Left lung (tissue), 10 donors: Measurements from ENCODE around the gene CTIF. TPM values are rescaled to one million over a fixed set of nuclear protein-coding genes. Genes with fewer than 3 reads are reported as not detected.

Source experiments
- ATAC-seq: fragments of 200-7000 bp; cut with Tn5 transposase; one replicate; pipeline ENCODE4 v1.9.1; 2020; ENCODE audit warnings: moderate library complexity
- DNase-seq, 4 donors: peaks; one replicate each; pipeline ENCODE4 v3.0.0-alpha.2; 2013 to 2020
- H3K27ac ChIP-seq, 2 donors: fragments of 200-600 bp; sonication (generic) in 1 of 2; one replicate each; pipeline versions ENCODE4 v1.5.0 to v1.8.0; 2020 to 2021
- H3K27me3 ChIP-seq, 2 donors: fragments of 200-600 bp; sonication (generic) in 1 of 2; one replicate each; pipeline versions ENCODE4 v1.5.0 to v1.8.0; 2020 to 2021
- H3K36me3 ChIP-seq, 2 donors: fragments of 200-600 bp; sonication (generic) in 1 of 2; one replicate each; pipeline versions ENCODE4 v1.5.0 to v1.8.0; 2020 to 2021
- H3K4me1 ChIP-seq, 2 donors: fragments of 200-600 bp; one replicate each; pipeline ENCODE4 v1.8.0; 2021
- H3K4me3 ChIP-seq, 2 donors: fragments of 200-600 bp; sonication (generic) in 1 of 2; one replicate each; pipeline versions ENCODE4 v1.5.0 to v1.8.0; 2020 to 2021; ENCODE audit warnings: mild to moderate bottlenecking in 1 of 2
- H3K9me3 ChIP-seq, 2 donors: fragments of 200-600 bp; sonication (generic) in 1 of 2; one replicate each; pipeline versions ENCODE4 v1.5.0 to v1.8.0; 2020 to 2021
- CTCF ChIP-seq, 2 donors: fragments of 200-600 bp; sonication (generic) in 1 of 2; IDR thresholded peaks; one replicate each; pipeline versions ENCODE4 v1.5.0 to v1.8.0; 2021; ENCODE audit warnings: antibody characterized with exemption in 2 of 2
- intact Hi-C, 2 donors: fragments of 100-400 bp; cut with DNase I; formaldehyde crosslinking; loops; one replicate each; pipeline versions ENCODE4 v1.11.2 to v1.14.2; 2022
- polyA plus RNA-seq, 6 donors: library from polyadenylated mRNA; unstranded; fragments of 120-200 nt; gene quantifications; one replicate each; pipeline ENCODE4 v1.2.1, GENCODE V29; 2013; ENCODE audit not compliant: insufficient read length in 6 of 6
- total RNA-seq, 2 donors: library from RNA; stranded (reverse); fragmentation: NEBNext Ultra II Directional; extraction: Animal tissue kit (Norgen Biotek cat#: 25700); gene quantifications; one replicate each; pipeline ENCODE4 v1.2.1, GENCODE V29; 2021
- donor health status: DM: no; HTN: yes; CAD: no.
- donor health status: DM: no; HTN: no; CAD: no.

The CTIF gene
- total and polyA plus RNA-seq, 8 donors = 24.9 to 46.1 (median 34.9) TPM

GRCh38 chr18:48719388-48719787 is 180.6 kb downstream of the CTIF start:
- no peak overlapping the region for H3K27ac ChIP-seq
- peaks cover 9 to 20% of the 10 kb centered on the region in 2 donors for H3K4me1 ChIP-seq
- intact Hi-C loops = no loop called here
- H3K9me3 ChIP-seq = no peaks in the 10 kb centered on the region
- TF ChIP-seq CTCF (IDR thresholded peaks at IDR 0.05) = no peak
- no peak overlapping the region for H3K4me3 ChIP-seq
- DNase-seq = no peak
- H3K27me3 ChIP-seq = no peaks in the 10 kb centered on the region
- H3K36me3 ChIP-seq = peaks cover 0 to 4% of the 10 kb centered on the region in 2 donors
- ATAC-seq = no peak

DNA sequence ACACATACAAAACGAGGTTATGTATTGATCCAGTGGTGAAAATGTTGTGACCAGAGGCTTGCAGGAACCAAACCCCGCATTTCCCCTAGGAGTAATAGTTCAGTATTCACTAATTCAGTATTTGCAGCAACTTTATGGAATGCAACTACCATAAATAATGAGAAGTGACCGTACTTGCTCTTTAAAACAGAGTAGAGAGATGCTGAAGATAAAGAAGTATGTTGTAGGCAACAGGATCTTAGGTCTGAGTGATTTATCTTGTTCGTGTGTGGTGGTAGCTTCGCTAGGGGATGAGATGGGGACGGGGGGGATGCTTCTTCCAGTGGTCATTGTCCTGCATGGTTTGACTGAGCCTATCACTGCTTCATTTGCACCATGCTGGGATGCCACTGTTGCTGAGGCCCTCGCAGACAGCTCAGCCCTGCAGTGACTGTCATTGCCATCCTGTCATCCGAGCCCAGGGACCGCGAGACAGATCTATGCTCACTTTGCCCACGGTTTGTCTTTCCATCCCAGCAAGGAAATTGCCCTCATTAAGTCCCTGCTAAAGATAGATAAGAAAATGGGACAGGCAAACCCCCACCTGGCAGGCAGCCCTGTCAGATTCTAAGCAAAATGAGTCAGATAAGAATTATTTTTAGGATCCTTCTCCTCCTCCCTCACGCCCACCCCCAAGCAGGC is 181.3 kb downstream of the CTIF start:
- DNase-seq = no peak
- intact Hi-C loops = no loop called here
- Histone ChIP-seq H3K4me3 (no peak overlapping the region), H3K36me3 (peaks cover 0 to 4% of the 10 kb centered on the region in 2 donors), H3K9me3 (no peaks in the 10 kb centered on the region), H3K27ac (no peak overlapping the region), H3K4me1 (peaks cover 6 to 17% of the 10 kb centered on the region in 2 donors), H3K27me3 (no peaks in the 10 kb centered on the region)
- no peak for ATAC-seq
- no peak for TF ChIP-seq CTCF (IDR thresholded peaks at IDR 0.05)

DNA sequence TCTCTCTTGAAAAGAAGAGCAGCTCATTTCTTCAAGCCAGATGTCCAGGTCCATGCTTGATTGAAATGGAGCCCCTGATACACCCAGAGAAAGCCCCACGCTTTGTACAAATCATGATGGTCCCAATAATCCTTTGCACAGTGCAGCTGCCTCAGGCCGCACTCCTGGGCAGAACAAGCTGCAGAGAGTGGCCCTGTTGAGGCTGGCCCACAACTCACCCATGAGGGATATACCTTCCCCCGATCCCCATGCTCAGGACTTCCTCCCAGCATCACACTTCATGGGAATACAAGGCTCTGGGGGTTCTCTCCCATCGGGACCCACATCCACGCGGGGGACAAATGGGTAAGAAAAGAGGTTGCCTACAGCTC is 181.8 kb downstream of the CTIF start:
- Histone ChIP-seq H3K4me1 (peaks cover 4 to 12% of the 10 kb centered on the region in 2 donors), H3K36me3 (peaks cover 0 to 4% of the 10 kb centered on the region in 2 donors), H3K9me3 (no peaks in the 10 kb centered on the region), H3K4me3 (no peak overlapping the region), H3K27ac (no peak overlapping the region), H3K27me3 (no peaks in the 10 kb centered on the region)
- DNase-seq = no peak
- intact Hi-C loops = no loop called here
- no peak for TF ChIP-seq CTCF (IDR thresholded peaks at IDR 0.05)
- no peak for ATAC-seq

GRCh38 chr18:48721312-48721711 is 182.5 kb downstream of the CTIF start:
- intact Hi-C loops = no loop called here
- Histone ChIP-seq H3K27ac (no peak overlapping the region), H3K4me3 (no peak overlapping the region), H3K27me3 (no peaks in the 10 kb centered on the region), H3K4me1 (peaks cover 4 to 5% of the 10 kb centered on the region in 2 donors), H3K9me3 (peaks cover 0 to 1% of the 10 kb centered on the region in 2 donors), H3K36me3 (peaks cover 0 to 4% of the 10 kb centered on the region in 2 donors)
- TF ChIP-seq CTCF (IDR thresholded peaks at IDR 0.05) = no peak
- DNase-seq (no peak), ATAC-seq (no peak)

- peaks cover 0 to 3% of the 10 kb centered on the region in 2 donors for H3K9me3 ChIP-seq
- no peak overlapping the region for H3K27ac ChIP-seq
- H3K27me3 ChIP-seq = no peaks in the 10 kb centered on the region
- peaks cover 0 to 4% of the 10 kb centered on the region in 2 donors for H3K36me3 ChIP-seq
- H3K4me1 ChIP-seq = peaks cover 0 to 4% of the 10 kb centered on the region in 2 donors
- H3K4me3 ChIP-seq = no peak overlapping the region
- intact Hi-C loops = no loop called here
- TF ChIP-seq CTCF (IDR thresholded peaks at IDR 0.05) = no peak
- DNase-seq (no peak), ATAC-seq (no peak)
Observed at GRCh38 chr18:48723016-48723415, 184.2 kb downstream of the CTIF start.
